Neural cell (in vitro differentiated cells): ENCODE results near the gene CD70. TPM values are rescaled to one million over a fixed set of nuclear protein-coding genes. Genes with fewer than 3 reads are reported as not detected.

Source experiments
- H2AFZ ChIP-seq: fragments of 200-600, 300-800 bp; sonication (generic), shearing (Covaris generic); 2 replicates; pipeline ENCODE4 v1.6.0; 2014; ENCODE audit warnings: low read depth, mild to moderate bottlenecking, antibody characterized with exemption, low read length, moderate library complexity
- H3F3A ChIP-seq: fragments of 200-600 bp; shearing (Covaris generic); 2 replicates; pipeline ENCODE4 v1.6.1; 2016; ENCODE audit warnings: mild to moderate bottlenecking, moderate library complexity, mixed read lengths, antibody characterized with exemption, low read length; ENCODE audit not compliant: insufficient read depth, poor library complexity, severe bottlenecking
- H3K27ac ChIP-seq: fragments of 200-600, 300-800 bp; sonication (generic), shearing (Covaris generic); 2 replicates; pipeline ENCODE4 v1.5.1; 2014; ENCODE audit warnings: mild to moderate bottlenecking, low read length, moderate library complexity
- H3K27me3 ChIP-seq: fragments of 300-800, 200-600 bp; sonication (generic), shearing (Covaris generic); 2 replicates; pipeline ENCODE4 v1.6.0; 2014; ENCODE audit warnings: mild to moderate bottlenecking, low read depth, low read length, moderate library complexity; ENCODE audit not compliant: insufficient read depth
- H3K36me3 ChIP-seq: fragments of 300-800, 200-600 bp; sonication (generic), shearing (Covaris generic); 2 replicates; pipeline ENCODE4 v1.5.1; 2014; ENCODE audit warnings: mild to moderate bottlenecking, antibody characterized with exemption, low read length, moderate library complexity; ENCODE audit not compliant: insufficient read depth
- H3K4me2 ChIP-seq: fragments of 300-800, 200-600 bp; sonication (generic), shearing (Covaris generic); 2 replicates; pipeline ENCODE4 v1.6.0; 2014; ENCODE audit warnings: mild to moderate bottlenecking, low read length
- H3K4me3 ChIP-seq: fragments of 300-800, 200-600 bp; sonication (generic), shearing (Covaris generic); 2 replicates; pipeline ENCODE4 v1.5.1; 2014; ENCODE audit warnings: mild to moderate bottlenecking, low read length, moderate library complexity
- H3K79me2 ChIP-seq: fragments of 200-600 bp; shearing (Covaris generic); replicated peaks from 2 replicates; pipeline ENCODE4 v1.6.0; 2014; ENCODE audit warnings: mild to moderate bottlenecking, low read length, moderate library complexity; ENCODE audit not compliant: insufficient read depth
- H3K9ac ChIP-seq: fragments of 300-800, 200-600 bp; sonication (generic), shearing (Covaris generic); 2 replicates; pipeline ENCODE4 v1.6.1; 2016; ENCODE audit warnings: mild to moderate bottlenecking, low read length, mixed read lengths
- H3K9me2 ChIP-seq: fragments of 200-600 bp; shearing (Covaris generic); 2 replicates; pipeline ENCODE4 v1.6.1; 2016; ENCODE audit warnings: mild to moderate bottlenecking, low read length, mixed read lengths; ENCODE audit not compliant: insufficient read depth
- H3K9me3 ChIP-seq: fragments of 200-600, 300-800 bp; sonication (generic), shearing (Covaris generic); 2 replicates; pipeline ENCODE4 v1.6.1; 2016; ENCODE audit warnings: mild to moderate bottlenecking, mixed run types, low read length, moderate library complexity, mixed read lengths
- H4K20me1 ChIP-seq: fragments of 200-600 bp; shearing (Covaris generic); 2 replicates; pipeline ENCODE4 v1.6.1; 2016; ENCODE audit warnings: mild to moderate bottlenecking, mixed run types; ENCODE audit not compliant: insufficient read depth
- EP300 ChIP-seq: fragments of 450-650 bp; conservative IDR thresholded peaks from 2 replicates; pipeline ENCODE4 v1.6.1; 2014; ENCODE audit warnings: antibody characterized with exemption, mild to moderate bottlenecking, moderate library complexity; ENCODE audit not compliant: poor library complexity, severe bottlenecking
- EZH2 ChIP-seq: fragments of 200-600, 300-800 bp; shearing (Covaris generic), sonication (generic); IDR thresholded peaks from 2 replicates; pipeline ENCODE4 v1.6.1; 2014; ENCODE audit warnings: antibody characterized with exemption, low read length, borderline replicate concordance, mild to moderate bottlenecking; ENCODE audit not compliant: insufficient read depth, poor library complexity, severe bottlenecking
- MXI1 ChIP-seq: fragments of 450-650 bp; conservative IDR thresholded peaks from 2 replicates; pipeline ENCODE4 v1.6.1; 2014; ENCODE audit warnings: antibody characterized with exemption, mild to moderate bottlenecking; ENCODE audit not compliant: poor library complexity, severe bottlenecking
- POLR2AphosphoS5 ChIP-seq: IDR thresholded peaks from 2 replicates; pipeline ENCODE4 v1.6.1; 2012
- RAD21 ChIP-seq: fragments of 450-650 bp; conservative IDR thresholded peaks from 2 replicates; pipeline ENCODE4 v1.6.1; 2014; ENCODE audit warnings: antibody characterized with exemption, mild to moderate bottlenecking, moderate library complexity
- SMC3 ChIP-seq: fragments of 450-650 bp; conservative IDR thresholded peaks from 2 replicates; pipeline ENCODE4 v1.6.1; 2014; ENCODE audit warnings: antibody characterized with exemption, mild to moderate bottlenecking, moderate library complexity; ENCODE audit not compliant: poor library complexity
- TAF1 ChIP-seq: IDR thresholded peaks from 2 replicates; pipeline ENCODE4 v1.6.1; 2012; ENCODE audit warnings: low read depth
- polyA plus RNA-seq: library from polyadenylated mRNA; depleted of rRNA; stranded (reverse); fragments of >200 nt; gene quantifications from 2 replicates; pipeline ENCODE4 v1.2.3, GENCODE V29; 2014
- TF ChIP-seq, protein P1 (sequence below): fragments of 450-650 bp; IDR thresholded peaks from 2 replicates; pipeline ENCODE4 v1.5.1; 2014; ENCODE audit warnings: antibody characterized with exemption, mild to moderate bottlenecking, moderate library complexity; ENCODE audit not compliant: poor library complexity, severe bottlenecking
- TF ChIP-seq, protein P2 (sequence below): IDR thresholded peaks from 2 replicates; pipeline ENCODE4 v1.6.1; 2012; ENCODE audit warnings: borderline replicate concordance

Gene CD70
- polyA plus RNA-seq, 1 donor from 2014 or later = not detected

DNA sequence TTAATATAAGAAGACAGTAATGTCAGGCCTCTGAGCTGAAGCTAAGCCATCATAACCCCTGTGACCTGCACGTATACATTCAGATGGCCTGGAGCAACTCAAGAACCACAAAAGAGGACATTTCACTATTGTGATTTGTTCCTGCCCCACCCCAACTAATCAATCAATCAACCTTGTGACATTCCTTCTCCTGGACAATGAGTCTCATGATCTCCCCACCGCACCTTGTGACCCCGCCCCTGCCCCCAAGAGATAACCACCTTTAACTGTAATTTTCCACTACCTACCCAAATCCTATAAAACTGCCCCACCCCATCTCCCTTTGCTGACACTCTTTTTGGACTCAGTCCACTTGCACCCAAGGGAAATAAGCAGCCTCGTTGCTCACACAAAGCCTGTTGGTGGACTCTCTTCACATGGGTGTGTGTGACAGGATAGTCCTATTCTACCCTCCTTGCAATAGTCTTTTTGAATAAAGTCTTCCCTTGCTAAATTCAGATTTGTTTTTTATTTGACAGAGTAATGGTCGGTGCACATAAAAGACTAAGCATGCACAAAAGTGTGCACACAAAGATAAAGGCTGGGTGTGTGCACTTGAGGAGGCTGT lies 14.0 kb downstream of the CD70 start (continued):
- TF ChIP-seq EZH2 (no peak), MXI1 (no peak), SMC3 (no peak)

DNA sequence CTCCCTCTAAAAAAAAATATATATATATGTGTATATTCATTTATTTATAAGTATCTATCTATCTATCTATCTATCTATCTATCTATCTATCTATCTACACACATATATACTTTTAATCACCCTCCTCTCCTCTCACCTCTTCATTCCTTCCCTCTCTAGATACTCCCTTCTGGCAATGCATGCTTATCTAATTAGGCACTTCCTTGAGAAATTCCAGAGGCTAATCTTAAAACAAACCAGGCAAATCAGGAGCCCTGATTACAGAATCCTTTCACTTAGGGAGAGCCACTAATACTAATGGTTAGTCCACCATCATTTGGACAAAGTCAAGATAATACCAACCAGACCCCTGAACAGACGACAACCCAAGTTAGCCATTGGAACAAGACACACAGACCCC lies 17.6 kb downstream of the CD70 start:
- no peaks in the 10 kb centered on the region for H3K36me3 ChIP-seq
- no peaks in the 10 kb centered on the region for H3K27me3 ChIP-seq
- no peak for TF ChIP-seq SMC3
- no peak for TF ChIP-seq EP300
- TF ChIP-seq MXI1 = no peak
- TF ChIP-seq POLR2AphosphoS5 = no peak
- no peak for TF ChIP-seq TAF1
- TF ChIP-seq RAD21 = no peak
- TF ChIP-seq, protein P1, sequence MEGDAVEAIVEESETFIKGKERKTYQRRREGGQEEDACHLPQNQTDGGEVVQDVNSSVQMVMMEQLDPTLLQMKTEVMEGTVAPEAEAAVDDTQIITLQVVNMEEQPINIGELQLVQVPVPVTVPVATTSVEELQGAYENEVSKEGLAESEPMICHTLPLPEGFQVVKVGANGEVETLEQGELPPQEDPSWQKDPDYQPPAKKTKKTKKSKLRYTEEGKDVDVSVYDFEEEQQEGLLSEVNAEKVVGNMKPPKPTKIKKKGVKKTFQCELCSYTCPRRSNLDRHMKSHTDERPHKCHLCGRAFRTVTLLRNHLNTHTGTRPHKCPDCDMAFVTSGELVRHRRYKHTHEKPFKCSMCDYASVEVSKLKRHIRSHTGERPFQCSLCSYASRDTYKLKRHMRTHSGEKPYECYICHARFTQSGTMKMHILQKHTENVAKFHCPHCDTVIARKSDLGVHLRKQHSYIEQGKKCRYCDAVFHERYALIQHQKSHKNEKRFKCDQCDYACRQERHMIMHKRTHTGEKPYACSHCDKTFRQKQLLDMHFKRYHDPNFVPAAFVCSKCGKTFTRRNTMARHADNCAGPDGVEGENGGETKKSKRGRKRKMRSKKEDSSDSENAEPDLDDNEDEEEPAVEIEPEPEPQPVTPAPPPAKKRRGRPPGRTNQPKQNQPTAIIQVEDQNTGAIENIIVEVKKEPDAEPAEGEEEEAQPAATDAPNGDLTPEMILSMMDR = no peak
- TF ChIP-seq, protein P2, sequence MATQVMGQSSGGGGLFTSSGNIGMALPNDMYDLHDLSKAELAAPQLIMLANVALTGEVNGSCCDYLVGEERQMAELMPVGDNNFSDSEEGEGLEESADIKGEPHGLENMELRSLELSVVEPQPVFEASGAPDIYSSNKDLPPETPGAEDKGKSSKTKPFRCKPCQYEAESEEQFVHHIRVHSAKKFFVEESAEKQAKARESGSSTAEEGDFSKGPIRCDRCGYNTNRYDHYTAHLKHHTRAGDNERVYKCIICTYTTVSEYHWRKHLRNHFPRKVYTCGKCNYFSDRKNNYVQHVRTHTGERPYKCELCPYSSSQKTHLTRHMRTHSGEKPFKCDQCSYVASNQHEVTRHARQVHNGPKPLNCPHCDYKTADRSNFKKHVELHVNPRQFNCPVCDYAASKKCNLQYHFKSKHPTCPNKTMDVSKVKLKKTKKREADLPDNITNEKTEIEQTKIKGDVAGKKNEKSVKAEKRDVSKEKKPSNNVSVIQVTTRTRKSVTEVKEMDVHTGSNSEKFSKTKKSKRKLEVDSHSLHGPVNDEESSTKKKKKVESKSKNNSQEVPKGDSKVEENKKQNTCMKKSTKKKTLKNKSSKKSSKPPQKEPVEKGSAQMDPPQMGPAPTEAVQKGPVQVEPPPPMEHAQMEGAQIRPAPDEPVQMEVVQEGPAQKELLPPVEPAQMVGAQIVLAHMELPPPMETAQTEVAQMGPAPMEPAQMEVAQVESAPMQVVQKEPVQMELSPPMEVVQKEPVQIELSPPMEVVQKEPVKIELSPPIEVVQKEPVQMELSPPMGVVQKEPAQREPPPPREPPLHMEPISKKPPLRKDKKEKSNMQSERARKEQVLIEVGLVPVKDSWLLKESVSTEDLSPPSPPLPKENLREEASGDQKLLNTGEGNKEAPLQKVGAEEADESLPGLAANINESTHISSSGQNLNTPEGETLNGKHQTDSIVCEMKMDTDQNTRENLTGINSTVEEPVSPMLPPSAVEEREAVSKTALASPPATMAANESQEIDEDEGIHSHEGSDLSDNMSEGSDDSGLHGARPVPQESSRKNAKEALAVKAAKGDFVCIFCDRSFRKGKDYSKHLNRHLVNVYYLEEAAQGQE = no peak
- TF ChIP-seq EZH2 = no peak
- no peak overlapping the region for H3K4me2 ChIP-seq
- no peak overlapping the region for H3K27ac ChIP-seq
- H3K4me3 ChIP-seq = no peak overlapping the region
- H3K9me2 ChIP-seq = no peaks in the 10 kb centered on the region
- no peak overlapping the region for H2AFZ ChIP-seq
- no peaks in the 10 kb centered on the region for H3K9me3 ChIP-seq
- H4K20me1 ChIP-seq = no peaks in the 10 kb centered on the region
- H3F3A ChIP-seq = no peaks in the 10 kb centered on the region
- no peaks in the 10 kb centered on the region for H3K79me2 ChIP-seq
- H3K9ac ChIP-seq = no peak overlapping the region

DNA sequence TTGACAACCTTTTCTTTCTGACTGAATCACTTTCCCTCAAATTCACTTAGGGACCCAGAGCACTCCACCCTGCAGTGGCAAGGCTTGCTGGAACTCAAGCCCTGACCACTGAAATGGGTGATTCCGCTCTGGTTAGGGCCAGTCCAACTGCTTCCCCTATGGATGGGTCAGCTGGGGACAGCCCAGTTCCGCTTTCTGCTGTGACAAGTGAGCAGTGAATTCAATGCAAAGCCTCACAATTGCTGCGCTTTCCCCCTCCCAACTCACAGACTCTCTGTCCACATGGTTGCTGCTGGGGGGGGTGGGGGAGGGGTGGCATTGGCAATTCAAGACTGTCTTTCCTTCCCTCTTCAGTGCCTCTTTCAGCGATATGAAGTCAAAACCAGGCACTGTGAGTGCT lies 18.7 kb downstream of the CD70 start:
- no peak for TF ChIP-seq SMC3
- Histone ChIP-seq H3K9ac (no peak overlapping the region), H2AFZ (no peak overlapping the region)

More for the DNA sequence above, 18.7 kb downstream of the CD70 start:
- Histone ChIP-seq H3K79me2 (no peaks in the 10 kb centered on the region), H4K20me1 (no peaks in the 10 kb centered on the region), H3F3A (no peaks in the 10 kb centered on the region), H3K9me3 (no peaks in the 10 kb centered on the region), H3K27ac (no peak overlapping the region), H3K4me2 (no peak overlapping the region), H3K9me2 (no peaks in the 10 kb centered on the region), H3K36me3 (no peaks in the 10 kb centered on the region), H3K4me3 (no peak overlapping the region), H3K27me3 (no peaks in the 10 kb centered on the region)
